ENCODE measurements around the gene MXD4.

DNA sequence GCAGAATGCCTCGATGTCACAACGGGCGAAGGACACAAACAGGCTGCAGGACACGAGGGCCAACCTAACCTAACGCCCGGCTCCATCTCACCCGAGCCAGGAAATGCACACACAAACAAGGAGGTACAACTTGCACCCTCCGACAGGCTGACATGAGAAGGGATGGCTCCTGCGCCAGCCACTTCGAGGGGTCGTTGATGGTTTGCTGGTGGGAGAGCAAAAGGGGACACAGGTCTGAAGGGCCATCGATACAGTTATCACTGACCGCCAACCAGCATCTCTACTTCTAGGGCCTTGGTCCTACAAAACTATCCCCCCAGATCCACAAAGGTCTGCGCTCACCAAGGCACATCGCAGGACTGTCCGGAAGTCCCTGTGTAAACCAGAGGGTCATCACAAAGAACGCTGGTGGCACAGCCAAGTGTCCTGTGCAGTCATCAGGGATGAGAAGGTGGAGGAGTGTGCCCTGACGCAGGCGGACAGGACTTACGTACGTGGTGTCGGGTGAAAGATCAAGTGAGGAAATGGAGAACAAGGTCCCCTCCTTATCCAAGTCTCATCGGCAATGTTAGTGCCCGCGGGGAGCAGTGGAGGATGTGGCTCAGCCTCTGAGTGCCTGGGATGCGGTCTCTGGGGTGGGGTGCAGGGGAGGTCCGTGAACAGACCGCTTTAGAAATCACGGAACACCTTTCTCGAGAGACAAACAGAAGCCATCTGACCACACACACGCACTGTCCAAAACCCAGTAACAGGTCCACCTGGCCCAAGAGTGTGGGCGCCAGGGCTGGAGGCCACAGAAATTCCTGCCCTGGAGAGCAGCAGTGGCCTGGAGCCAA is 7.0 kb downstream of the MXD4 start:
- TF ChIP-seq, protein P1, sequence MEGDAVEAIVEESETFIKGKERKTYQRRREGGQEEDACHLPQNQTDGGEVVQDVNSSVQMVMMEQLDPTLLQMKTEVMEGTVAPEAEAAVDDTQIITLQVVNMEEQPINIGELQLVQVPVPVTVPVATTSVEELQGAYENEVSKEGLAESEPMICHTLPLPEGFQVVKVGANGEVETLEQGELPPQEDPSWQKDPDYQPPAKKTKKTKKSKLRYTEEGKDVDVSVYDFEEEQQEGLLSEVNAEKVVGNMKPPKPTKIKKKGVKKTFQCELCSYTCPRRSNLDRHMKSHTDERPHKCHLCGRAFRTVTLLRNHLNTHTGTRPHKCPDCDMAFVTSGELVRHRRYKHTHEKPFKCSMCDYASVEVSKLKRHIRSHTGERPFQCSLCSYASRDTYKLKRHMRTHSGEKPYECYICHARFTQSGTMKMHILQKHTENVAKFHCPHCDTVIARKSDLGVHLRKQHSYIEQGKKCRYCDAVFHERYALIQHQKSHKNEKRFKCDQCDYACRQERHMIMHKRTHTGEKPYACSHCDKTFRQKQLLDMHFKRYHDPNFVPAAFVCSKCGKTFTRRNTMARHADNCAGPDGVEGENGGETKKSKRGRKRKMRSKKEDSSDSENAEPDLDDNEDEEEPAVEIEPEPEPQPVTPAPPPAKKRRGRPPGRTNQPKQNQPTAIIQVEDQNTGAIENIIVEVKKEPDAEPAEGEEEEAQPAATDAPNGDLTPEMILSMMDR (IDR thresholded peaks at IDR 0.05), result no peak
- TF ChIP-seq FOXJ3 (CRISPR knock-in tag; IDR thresholded peaks at IDR 0.05; ENCODE audit: borderline replicate concordance) (no peak), ATF1 (CRISPR knock-in tag; IDR thresholded peaks at IDR 0.05) (no peak), SMAD3 (CRISPR knock-in tag; IDR thresholded peaks at IDR 0.05; ENCODE audit: borderline replicate concordance) (no peak), JUN (CRISPR knock-in tag; IDR thresholded peaks at IDR 0.05) (no peak)
- TF ChIP-seq, protein P2, sequence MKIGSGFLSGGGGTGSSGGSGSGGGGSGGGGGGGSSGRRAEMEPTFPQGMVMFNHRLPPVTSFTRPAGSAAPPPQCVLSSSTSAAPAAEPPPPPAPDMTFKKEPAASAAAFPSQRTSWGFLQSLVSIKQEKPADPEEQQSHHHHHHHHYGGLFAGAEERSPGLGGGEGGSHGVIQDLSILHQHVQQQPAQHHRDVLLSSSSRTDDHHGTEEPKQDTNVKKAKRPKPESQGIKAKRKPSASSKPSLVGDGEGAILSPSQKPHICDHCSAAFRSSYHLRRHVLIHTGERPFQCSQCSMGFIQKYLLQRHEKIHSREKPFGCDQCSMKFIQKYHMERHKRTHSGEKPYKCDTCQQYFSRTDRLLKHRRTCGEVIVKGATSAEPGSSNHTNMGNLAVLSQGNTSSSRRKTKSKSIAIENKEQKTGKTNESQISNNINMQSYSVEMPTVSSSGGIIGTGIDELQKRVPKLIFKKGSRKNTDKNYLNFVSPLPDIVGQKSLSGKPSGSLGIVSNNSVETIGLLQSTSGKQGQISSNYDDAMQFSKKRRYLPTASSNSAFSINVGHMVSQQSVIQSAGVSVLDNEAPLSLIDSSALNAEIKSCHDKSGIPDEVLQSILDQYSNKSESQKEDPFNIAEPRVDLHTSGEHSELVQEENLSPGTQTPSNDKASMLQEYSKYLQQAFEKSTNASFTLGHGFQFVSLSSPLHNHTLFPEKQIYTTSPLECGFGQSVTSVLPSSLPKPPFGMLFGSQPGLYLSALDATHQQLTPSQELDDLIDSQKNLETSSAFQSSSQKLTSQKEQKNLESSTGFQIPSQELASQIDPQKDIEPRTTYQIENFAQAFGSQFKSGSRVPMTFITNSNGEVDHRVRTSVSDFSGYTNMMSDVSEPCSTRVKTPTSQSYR (CRISPR knock-in tag; IDR thresholded peaks at IDR 0.05), result no peak

All from WTC11 (cell line).